SH-SY5Y (cell line): ENCODE results near the gene NLRP9.

Experiments
- GATA2 ChIP-seq: IDR thresholded peaks from 2 replicates; pipeline ENCODE4 v1.6.1; 2011; ENCODE audit warnings: mild to moderate bottlenecking, low read depth, low read length
- GATA3 ChIP-seq: IDR thresholded peaks from 2 replicates; pipeline ENCODE4 v1.6.1; 2011; ENCODE audit warnings: low read depth, mild to moderate bottlenecking, low read length, moderate library complexity

NLRP9 gene

DNA sequence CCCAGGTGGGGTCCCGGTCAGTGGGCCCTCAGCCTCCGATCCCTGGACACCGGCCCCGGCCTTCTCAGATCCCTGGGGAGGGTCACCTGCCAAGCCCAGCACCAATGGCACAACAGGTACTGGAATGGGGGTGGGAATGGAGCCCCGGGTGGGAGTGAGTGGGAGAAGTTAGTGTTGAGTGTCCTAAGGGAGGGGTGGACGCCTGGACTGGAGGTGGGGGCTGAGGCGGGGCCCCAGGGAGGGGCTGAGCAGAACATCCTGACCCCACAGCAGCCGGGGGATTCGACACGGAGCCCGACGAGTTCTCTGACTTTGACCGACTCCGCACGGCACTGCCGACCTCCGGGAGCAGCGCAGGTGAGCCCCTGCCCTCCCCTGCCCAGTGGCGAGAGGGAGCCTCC is 45.5 kb downstream of the NLRP9 start:
- no peak for TF ChIP-seq GATA3
- TF ChIP-seq GATA2: no peak

DNA sequence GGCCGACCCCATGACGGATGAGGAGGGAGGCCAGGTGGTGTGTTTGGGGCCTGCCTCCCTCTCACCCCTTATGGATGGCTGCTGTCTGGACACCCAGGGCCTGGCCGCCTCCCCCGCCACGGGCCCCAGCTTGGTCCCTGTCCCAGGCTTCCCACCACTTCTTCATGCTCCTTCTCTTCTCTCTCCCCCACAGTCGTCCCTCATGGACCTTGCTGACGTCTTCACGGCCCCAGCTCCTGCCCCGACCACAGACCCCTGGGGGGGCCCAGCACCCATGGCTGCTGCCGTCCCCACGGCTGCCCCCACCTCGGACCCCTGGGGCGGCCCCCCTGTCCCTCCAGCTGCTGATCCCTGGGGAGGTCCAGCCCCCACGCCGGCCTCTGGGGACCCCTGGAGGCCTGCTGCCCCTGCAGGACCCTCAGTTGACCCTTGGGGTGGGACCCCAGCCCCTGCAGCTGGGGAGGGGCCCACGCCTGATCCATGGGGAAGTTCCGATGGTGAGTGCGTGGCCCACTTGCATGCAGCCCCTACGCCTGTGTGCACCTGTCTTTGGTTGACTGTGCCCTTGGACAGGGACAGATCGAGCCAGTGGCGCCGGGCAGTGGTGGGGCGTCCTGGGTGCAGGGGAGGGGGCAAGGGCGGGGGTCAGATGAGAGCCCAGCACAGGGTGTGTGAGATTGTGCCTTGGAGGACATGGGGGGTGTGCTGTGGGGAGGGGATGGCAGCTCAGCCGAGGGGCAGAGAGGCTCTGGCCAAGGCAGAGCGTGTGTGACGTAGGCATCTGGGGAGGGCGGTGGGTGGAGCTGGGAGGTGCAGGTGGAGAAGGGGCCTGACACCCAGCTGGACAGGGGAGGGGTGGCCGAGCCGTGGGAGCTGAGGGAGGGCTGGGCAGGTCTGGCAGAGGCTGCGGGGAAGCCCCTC is 46.4 kb downstream of the NLRP9 start:
- TF ChIP-seq GATA2 (no peak), GATA3 (no peak)

DNA sequence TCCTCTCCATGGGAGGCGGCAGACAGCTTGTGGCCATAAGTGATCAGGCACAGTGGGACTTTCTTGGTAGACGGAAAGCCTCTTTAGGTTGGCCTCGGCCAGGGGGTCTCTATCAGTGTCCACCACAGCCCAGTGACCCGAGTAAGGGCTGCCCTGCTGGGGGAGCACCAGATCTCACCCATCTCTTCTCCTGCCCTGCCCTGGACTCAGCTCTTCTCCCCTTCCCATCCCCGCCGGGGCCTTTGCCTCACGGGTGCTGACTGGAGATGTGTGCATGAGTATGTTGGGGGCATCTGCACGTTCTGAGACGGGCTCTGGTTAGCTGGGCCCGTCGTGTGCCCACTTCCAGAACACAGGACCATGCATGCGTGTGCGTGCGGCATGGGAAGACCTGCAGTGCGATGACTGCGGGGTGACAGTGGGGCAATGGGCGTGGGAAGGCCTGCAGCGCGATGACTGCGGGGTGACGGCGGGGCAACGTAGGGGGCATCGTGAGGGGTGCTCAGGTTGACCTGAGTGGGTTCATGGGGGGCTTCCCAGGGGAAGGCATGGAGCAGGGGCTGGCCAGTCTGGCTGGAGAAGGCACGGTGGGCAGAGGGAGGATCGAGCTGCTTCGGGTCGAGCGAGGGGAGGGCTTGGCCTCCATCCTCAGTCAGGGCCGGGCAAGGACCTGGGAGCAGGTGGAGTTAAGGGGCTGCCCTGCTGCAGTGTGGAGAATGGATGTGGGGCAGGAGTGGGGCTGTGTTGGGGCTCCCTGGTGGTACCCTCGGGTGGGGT is 47.2 kb downstream of the NLRP9 start:
- TF ChIP-seq GATA3 (no peak), GATA2 (no peak)

DNA sequence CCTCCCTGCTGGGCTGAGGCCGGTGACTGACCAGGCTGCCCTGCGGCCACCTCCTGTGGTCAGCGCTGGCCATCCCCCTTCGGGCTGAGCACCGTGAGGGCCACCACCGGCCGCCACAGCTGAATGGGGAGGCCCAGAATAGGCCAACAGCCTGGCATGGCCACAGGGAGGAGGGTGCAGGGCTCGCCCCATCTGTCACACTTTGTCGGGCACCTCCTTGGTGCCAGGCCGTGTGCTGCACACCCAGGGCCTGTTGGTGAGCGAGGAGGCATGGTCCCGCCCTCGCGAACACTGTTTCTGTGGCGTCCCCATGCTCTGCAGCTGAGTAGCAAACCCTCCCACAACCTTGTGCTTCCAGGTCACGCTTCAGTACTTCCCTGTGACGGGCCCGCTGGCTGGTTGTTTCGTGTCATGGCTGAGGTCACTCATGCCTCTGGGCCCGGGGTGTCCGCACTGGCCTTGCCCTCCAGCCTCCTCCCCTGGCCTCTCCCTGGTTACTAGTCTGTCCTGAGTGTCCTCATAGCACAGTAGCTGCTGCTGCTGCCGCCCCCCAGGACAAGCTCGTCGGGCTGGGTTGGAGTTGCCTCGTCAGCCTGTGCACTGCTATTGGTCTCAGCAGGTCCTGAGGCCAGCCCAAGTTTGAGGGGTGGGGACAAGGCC is 48.0 kb downstream of the NLRP9 start:
- no peak for TF ChIP-seq GATA3
- no peak for TF ChIP-seq GATA2

DNA sequence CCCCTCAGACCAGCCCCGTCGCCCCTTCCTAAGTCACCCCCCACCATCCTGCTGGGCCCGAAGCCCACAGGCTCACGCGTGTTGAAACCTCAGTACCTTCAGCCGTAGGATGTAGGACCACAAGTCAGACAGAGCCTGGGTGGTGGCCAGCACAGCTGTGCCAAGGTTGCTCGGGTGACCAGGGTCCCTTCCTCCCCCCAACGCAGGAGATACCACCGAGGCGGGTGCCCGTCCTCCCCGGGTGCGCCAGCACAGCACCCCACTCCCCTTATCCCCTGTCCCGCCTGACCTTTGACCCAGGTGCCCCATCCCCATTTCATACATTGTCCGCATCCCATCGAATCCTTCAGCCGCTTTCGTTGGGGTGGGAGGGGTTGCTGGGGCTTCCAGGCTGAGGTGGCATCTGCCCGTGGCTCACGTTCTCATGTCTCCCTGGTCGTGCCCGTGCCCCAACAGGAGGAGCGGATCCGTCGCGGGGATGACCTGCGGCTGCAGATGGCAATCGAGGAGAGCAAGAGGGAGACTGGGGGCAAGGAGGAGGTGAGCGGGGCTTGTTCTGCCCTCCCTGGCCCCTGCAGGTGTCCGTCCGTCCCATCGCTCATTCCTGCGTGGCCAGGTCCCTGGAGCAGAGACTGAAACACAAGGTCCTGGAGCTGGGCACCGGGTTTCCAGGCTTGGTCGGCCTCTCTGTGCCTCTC is 48.6 kb downstream of the NLRP9 start:
- TF ChIP-seq GATA3 (no peak), GATA2 (no peak)

DNA sequence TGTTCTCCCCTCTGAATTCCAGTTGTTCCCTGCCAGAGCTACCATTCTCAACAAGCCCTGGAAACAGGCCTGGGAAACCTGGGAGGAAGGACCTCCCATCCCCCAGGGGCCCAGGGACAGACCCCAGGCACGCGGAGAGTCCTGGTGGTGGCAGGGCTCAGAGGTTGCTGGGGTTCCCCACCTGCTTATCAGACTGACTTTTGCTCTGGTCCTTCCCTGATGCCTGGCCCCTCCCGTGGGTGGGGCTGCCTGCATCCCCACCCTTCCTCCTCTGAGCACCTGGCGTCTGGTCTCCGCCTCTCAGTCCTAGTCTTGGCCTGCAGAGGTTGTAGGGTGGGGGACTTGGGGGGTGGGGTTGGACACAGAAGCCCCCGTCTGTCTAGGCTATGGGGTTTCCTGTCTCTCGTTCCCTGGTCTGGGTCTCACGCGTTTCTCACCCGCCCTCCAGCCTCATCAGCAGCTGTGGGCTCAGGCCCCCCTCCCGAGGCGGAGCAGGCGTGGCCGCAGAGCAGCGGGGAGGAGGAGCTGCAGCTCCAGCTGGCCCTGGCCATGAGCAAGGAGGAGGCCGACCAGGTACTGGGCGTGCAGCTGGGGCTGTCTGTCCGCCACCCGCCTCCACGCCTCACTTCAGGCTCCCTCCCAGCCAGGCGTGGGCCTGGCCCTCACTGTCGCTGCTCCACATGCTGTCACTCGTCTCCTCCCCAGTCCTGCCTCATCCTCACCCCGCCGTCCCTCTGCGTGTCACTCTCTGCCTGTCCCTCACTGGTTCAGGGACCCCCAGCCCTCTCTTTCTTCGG is 49.6 kb downstream of the NLRP9 start:
- TF ChIP-seq GATA2: no peak
- no peak for TF ChIP-seq GATA3

DNA sequence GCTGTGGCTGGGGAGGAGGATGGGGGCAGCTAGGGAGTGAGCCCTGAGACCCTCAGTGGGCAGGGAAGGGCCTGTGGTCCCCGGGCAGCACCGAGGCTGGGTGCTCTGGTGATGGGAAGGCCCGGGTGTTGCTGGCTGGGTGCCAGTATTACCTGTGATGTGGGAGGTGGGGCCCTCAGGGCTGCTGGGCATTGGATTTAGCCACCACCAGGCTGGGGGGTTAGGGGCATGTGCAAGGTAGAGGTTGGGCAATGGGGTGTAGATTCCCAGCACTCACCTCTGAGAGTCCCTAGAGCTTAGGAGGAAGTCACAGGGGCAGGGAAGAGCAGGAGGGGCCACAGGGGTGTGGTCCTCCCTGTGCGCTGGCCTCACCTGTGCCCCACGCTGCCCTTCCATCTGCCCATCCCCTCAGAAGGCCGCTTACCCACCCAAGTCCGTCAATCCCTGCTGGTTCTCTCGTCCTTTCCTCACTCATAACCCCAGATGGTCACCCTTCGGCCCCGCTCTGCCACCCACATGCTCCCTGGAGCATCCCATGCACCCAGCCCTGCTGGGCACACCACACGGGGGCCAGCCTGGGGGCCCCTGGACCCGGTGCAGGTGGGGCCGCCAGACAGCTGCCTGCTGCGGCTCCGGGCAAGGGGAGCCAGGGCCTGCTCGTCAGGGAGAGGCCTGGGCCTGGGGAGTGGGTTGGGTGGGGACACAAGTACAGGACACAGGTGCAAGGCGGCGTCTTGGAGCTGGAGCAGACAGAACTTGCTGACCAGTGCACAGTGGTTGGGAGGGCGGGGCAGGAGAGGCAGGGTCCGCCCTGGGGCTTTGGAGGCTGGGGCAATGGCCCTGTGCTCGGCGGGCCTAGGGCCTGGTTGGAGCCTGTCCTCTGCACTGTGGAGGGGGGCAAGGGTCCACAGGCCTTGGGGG is 50.7 kb downstream of the NLRP9 start:
- TF ChIP-seq GATA3 (no peak), GATA2 (no peak)

DNA sequence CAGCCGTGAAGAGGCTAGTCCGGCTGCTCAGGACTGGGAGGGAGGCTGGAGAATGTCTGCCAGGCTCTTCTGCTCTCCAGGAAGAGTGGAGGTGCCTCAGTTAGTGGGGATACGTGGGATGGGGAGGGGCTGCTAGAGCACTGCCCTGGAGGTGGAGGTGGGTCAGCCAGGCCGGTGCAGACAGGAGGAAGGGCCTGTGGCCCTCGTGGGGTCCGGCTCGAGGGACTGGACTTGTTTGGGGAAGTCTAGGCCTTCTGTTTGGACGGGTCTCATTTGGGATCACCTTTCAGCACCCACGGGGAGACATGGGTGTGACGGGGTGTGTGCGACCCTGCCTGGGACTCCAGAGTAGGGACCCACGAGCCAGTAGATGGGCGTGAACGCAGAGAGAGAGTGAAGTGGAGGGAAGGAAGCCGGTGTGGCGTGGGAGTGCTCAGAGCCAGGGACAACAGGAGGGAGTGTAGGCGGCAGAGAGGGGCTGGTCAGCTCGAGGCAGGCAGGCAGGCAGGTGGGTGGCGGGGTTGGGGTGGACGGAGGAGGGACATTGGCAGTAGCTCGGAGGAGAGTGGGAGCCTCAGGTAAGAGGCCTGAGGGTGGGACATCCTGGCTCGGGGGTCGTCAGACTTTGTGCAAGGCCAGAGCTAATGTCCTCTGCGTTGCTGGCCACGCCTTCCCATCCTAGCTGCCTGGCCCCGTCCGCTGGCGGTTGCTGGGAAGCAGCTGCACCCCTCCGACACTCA is 51.7 kb downstream of the NLRP9 start:
- TF ChIP-seq GATA3 (no peak), GATA2 (no peak)

DNA sequence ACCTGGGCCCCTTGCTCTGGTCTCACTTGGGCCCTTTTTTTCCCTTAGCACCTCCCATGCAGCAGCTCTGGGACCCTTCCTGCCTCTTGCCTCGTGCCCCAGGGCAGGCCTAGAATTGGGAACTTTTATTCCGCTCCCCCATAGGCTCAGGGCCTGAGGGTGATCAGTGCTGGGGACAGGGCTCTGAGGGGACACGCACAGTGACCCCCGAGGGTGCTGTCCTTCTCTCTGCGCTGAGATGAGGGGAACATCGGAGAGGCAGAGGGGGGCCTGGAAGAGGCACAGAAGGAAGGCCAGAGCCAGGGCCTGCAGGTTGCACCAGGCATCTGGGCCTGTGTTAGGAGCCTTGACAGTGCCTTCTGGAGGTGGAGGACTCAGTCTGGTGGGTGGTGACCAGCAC is 52.4 kb downstream of the NLRP9 start:
- TF ChIP-seq GATA2 (no peak), GATA3 (no peak)

DNA sequence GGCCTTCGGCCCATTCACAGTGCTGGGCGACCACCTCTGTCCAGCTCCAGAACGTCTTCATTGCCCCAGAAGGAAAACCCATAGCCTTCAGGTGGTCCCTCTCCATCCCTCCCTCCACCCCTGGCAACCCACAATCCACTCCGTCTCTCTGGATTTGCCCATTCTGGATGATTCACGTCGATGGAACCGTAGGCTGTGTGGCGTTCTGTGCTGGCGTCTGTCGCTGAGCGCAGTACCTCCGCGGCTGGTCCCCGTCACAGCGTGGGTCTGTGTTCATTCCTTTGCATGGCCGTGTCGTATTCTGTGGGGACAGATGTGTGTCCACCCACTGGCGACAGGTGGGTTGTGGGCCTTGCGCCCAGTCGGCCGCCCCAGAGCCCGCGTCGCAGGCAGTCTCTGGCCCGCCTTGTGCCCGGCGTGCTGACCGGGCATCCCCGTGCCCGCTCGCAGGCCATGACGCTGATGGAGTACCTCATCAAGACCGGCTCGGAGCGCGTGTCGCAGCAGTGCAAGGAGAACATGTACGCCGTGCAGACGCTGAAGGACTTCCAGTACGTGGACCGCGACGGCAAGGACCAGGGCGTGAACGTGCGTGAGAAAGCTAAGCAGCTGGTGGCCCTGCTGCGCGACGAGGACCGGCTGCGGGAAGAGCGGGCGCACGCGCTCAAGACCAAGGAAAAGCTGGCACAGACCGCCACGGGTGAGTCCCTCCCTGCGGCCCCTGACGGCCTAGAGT is 53.1 kb downstream of the NLRP9 start:
- no peak for TF ChIP-seq GATA2
- no peak for TF ChIP-seq GATA3
